SH-SY5Y (cell line): ENCODE measurements around the gene CD2AP.

Experiments
- GATA2 ChIP-seq: IDR thresholded peaks from 2 replicates; pipeline ENCODE4 v1.6.1; 2011; ENCODE audit warnings: mild to moderate bottlenecking, low read depth, low read length
- GATA3 ChIP-seq: IDR thresholded peaks from 2 replicates; pipeline ENCODE4 v1.6.1; 2011; ENCODE audit warnings: low read depth, mild to moderate bottlenecking, low read length, moderate library complexity

- TF ChIP-seq GATA2 (no peak), GATA3 (no peak)
Observed at GRCh38 chr6:47593979-47594378, 116.4 kb downstream of the CD2AP start.
